ENCODE data around the gene CCDC61. TPM values are rescaled to one million over a fixed set of nuclear protein-coding genes. Genes with fewer than 3 reads are reported as not detected.

The CCDC61 gene
- total and polyA plus RNA-seq, 5 donors from 2014 or later, result 7.1 to 12.6 (median 8.9) TPM

- DNase-seq (no peak), ATAC-seq (ENCODE audit: low read depth in 2 of 2) (no peak)
- Mint-ChIP-seq H3K27ac (no peak overlapping the region), H3K9me3 (peaks cover 0 to 3% (median 0%) of the 10 kb centered on the region in 7 donors), H3K36me3 (no peaks in the 10 kb centered on the region), H3K27me3 (peaks cover 59% of the 10 kb centered on the region), H3K4me1 (peaks cover 0 to 18% (median 11%) of the 10 kb centered on the region in 4 donors), H3K4me3 (no peak overlapping the region)
- Histone ChIP-seq H3K27ac (ENCODE audit: insufficient read depth, low read length, poor library complexity, severe bottlenecking) (no peak overlapping the region), H3K4me3 (ENCODE audit: low read depth, low read length) (no peak overlapping the region), H3K4me1 (ENCODE audit: control insufficient read depth, insufficient read depth, low read length, poor library complexity, severe bottlenecking) (peaks cover 15% of the 10 kb centered on the region), H3K36me3 (ENCODE audit: control insufficient read depth, insufficient read depth, low read length) (no peaks in the 10 kb centered on the region), H3K9me3 (ENCODE audit: control insufficient read depth in 2 of 2, low read length in 2 of 2) (no peaks in the 10 kb centered on the region), H3K27me3 (ENCODE audit: control insufficient read depth, insufficient read depth, low read length) (peaks cover 21% of the 10 kb centered on the region)
Measured at GRCh38 chr19:45968626-45969025, 26.6 kb upstream of the CCDC61 start.

- H3K4me1 ChIP-seq (ENCODE audit: control insufficient read depth, insufficient read depth, low read length, poor library complexity, severe bottlenecking), result peaks cover 18% of the 10 kb centered on the region
- Mint-ChIP-seq H3K36me3 (no peaks in the 10 kb centered on the region), H3K27ac (no peak overlapping the region), H3K4me1 (peaks cover 0 to 20% (median 11%) of the 10 kb centered on the region in 4 donors), H3K27me3 (peaks cover 65% of the 10 kb centered on the region), H3K4me3 (no peak overlapping the region), H3K9me3 (peaks cover 0 to 1% (median 0%) of the 10 kb centered on the region in 7 donors)
- H3K27me3 ChIP-seq (ENCODE audit: control insufficient read depth, insufficient read depth, low read length), result peaks cover 24% of the 10 kb centered on the region
- no peaks in the 10 kb centered on the region for H3K9me3 ChIP-seq (ENCODE audit: control insufficient read depth in 2 of 2, low read length in 2 of 2)
- DNase-seq (no peak), ATAC-seq (ENCODE audit: low read depth in 2 of 2) (no peak)
- no peaks in the 10 kb centered on the region for H3K36me3 ChIP-seq (ENCODE audit: control insufficient read depth, insufficient read depth, low read length)
- H3K27ac ChIP-seq (ENCODE audit: insufficient read depth, low read length, poor library complexity, severe bottlenecking), result no peak overlapping the region
- H3K4me3 ChIP-seq (ENCODE audit: low read depth, low read length), result no peak overlapping the region
Measured at GRCh38 chr19:45969676-45970075, 25.6 kb upstream of the CCDC61 start.

GRCh38 chr19:45971260-45971902 lies 23.9 kb upstream of the CCDC61 start:
- DNase-seq (no peak), ATAC-seq (ENCODE audit: low read depth in 2 of 2) (no peak)
- Mint-ChIP-seq H3K27ac (no peak overlapping the region), H3K36me3 (no peaks in the 10 kb centered on the region), H3K4me3 (peak overlapping the region in 3 of 4 donors; percentile 4 to 62 (median 52)), H3K9me3 (peaks cover 0 to 4% (median 0%) of the 10 kb centered on the region in 7 donors), H3K4me1 (peaks cover 0 to 20% (median 12%) of the 10 kb centered on the region in 4 donors), H3K27me3 (peaks cover 70% of the 10 kb centered on the region)
- Histone ChIP-seq H3K9me3 (ENCODE audit: control insufficient read depth in 2 of 2, low read length in 2 of 2) (no peaks in the 10 kb centered on the region), H3K4me3 (ENCODE audit: low read depth, low read length) (no peak overlapping the region), H3K4me1 (ENCODE audit: control insufficient read depth, insufficient read depth, low read length, poor library complexity, severe bottlenecking) (peaks cover 18% of the 10 kb centered on the region), H3K27me3 (ENCODE audit: control insufficient read depth, insufficient read depth, low read length) (peaks cover 33% of the 10 kb centered on the region), H3K27ac (ENCODE audit: insufficient read depth, low read length, poor library complexity, severe bottlenecking) (no peak overlapping the region), H3K36me3 (ENCODE audit: control insufficient read depth, insufficient read depth, low read length) (no peaks in the 10 kb centered on the region)

GRCh38 chr19:45972081-45972946 lies 23.0 kb upstream of the CCDC61 start:
- Histone ChIP-seq H3K27ac (ENCODE audit: insufficient read depth, low read length, poor library complexity, severe bottlenecking) (no peak overlapping the region), H3K4me3 (ENCODE audit: low read depth, low read length) (no peak overlapping the region), H3K9me3 (ENCODE audit: control insufficient read depth in 2 of 2, low read length in 2 of 2) (no peaks in the 10 kb centered on the region), H3K36me3 (ENCODE audit: control insufficient read depth, insufficient read depth, low read length) (no peaks in the 10 kb centered on the region), H3K4me1 (ENCODE audit: control insufficient read depth, insufficient read depth, low read length, poor library complexity, severe bottlenecking) (peaks cover 18% of the 10 kb centered on the region), H3K27me3 (ENCODE audit: control insufficient read depth, insufficient read depth, low read length) (peaks cover 33% of the 10 kb centered on the region)
- DNase-seq, result peak; percentile 8 to 64 (median 44)
- Mint-ChIP-seq H3K27me3 (peaks cover 74% of the 10 kb centered on the region), H3K4me3 (peak overlapping the region in 3 of 4 donors; percentile 52 to 80 (median 62)), H3K27ac (peak overlapping the region in 1 of 3 donors; percentile 72), H3K36me3 (no peaks in the 10 kb centered on the region), H3K9me3 (peaks cover 0 to 4% (median 0%) of the 10 kb centered on the region in 7 donors), H3K4me1 (peaks cover 0 to 20% (median 12%) of the 10 kb centered on the region in 4 donors)
- ATAC-seq (ENCODE audit: low read depth in 2 of 2), result peak; percentile 46 to 49

- peaks cover 33% of the 10 kb centered on the region for H3K27me3 ChIP-seq (ENCODE audit: control insufficient read depth, insufficient read depth, low read length)
- no peaks in the 10 kb centered on the region for H3K9me3 ChIP-seq (ENCODE audit: control insufficient read depth in 2 of 2, low read length in 2 of 2)
- peaks cover 73% of the 10 kb centered on the region for H3K27me3 Mint-ChIP-seq
- H3K4me3 Mint-ChIP-seq, result peak overlapping the region in 1 of 4 donors; percentile 52
- peaks cover 0 to 20% (median 12%) of the 10 kb centered on the region in 4 donors for H3K4me1 Mint-ChIP-seq
- H3K36me3 ChIP-seq (ENCODE audit: control insufficient read depth, insufficient read depth, low read length), result no peaks in the 10 kb centered on the region
- no peaks in the 10 kb centered on the region for H3K36me3 Mint-ChIP-seq
- ATAC-seq (ENCODE audit: low read depth in 2 of 2) (no peak), DNase-seq (no peak)
- H3K27ac ChIP-seq (ENCODE audit: insufficient read depth, low read length, poor library complexity, severe bottlenecking), result no peak overlapping the region
- peaks cover 0 to 4% (median 0%) of the 10 kb centered on the region in 7 donors for H3K9me3 Mint-ChIP-seq
- no peak overlapping the region for H3K27ac Mint-ChIP-seq
- H3K4me3 ChIP-seq (ENCODE audit: low read depth, low read length), result no peak overlapping the region
- peaks cover 18% of the 10 kb centered on the region for H3K4me1 ChIP-seq (ENCODE audit: control insufficient read depth, insufficient read depth, low read length, poor library complexity, severe bottlenecking)
Measured at GRCh38 chr19:45972947-45973540, 22.2 kb upstream of the CCDC61 start.

- peaks cover 0 to 20% (median 12%) of the 10 kb centered on the region in 4 donors for H3K4me1 Mint-ChIP-seq
- Histone ChIP-seq H3K27me3 (ENCODE audit: control insufficient read depth, insufficient read depth, low read length) (peaks cover 33% of the 10 kb centered on the region), H3K9me3 (ENCODE audit: control insufficient read depth in 2 of 2, low read length in 2 of 2) (no peaks in the 10 kb centered on the region), H3K4me1 (ENCODE audit: control insufficient read depth, insufficient read depth, low read length, poor library complexity, severe bottlenecking) (peaks cover 18% of the 10 kb centered on the region), H3K4me3 (ENCODE audit: low read depth, low read length) (no peak within 1 kb of the TSS), H3K36me3 (ENCODE audit: control insufficient read depth, insufficient read depth, low read length) (no peaks in the 10 kb centered on the region), H3K27ac (ENCODE audit: insufficient read depth, low read length, poor library complexity, severe bottlenecking) (no peak within 1 kb of the TSS)
- peaks cover 0 to 4% (median 0%) of the 10 kb centered on the region in 7 donors for H3K9me3 Mint-ChIP-seq
- ATAC-seq (ENCODE audit: low read depth in 2 of 2) (no peak), DNase-seq (peak in 2 of 3 donors; percentile 15 to 57)
- no peak within 1 kb of the TSS for H3K27ac Mint-ChIP-seq
- H3K36me3 Mint-ChIP-seq, result no peaks in the 10 kb centered on the region
- H3K4me3 Mint-ChIP-seq, result peak within 1 kb of the TSS in 2 of 4 donors; percentile 48 to 52
- H3K27me3 Mint-ChIP-seq, result peaks cover 66% of the 10 kb centered on the region
Measured at GRCh38 chr19:45973553-45974338, 21.5 kb upstream of the CCDC61 start, which contains the start of gene NOVA2. TSS of gene NOVA2 (minus strand) at chr19:45973865. CDS start at chr19:45973351, 514 bp downstream.

Data from CD4-positive, CD25-positive, alpha-beta regulatory T cell (primary cell).